ENCODE measurements around the gene NR0B1.

The NR0B1 gene

DNA sequence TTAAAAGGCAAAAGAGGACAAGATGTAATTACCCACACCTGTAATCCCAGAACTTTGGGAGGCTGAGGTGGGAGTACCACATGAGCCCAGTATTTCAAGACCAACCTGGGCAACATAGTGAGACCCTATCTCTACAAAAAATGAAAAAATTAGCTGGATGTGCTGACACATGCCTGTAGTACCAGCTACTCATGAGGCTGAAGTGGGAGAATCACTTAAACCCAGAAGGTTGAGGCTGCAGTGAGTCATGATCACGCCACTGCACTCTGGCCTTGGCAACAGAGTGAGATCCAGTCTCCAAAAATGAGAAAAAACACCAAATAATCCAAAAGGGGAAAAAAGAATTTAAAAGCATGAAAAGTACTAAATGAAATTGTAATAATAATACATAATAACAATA is 30.8 kb downstream of the NR0B1 start:
- TF ChIP-seq, protein P1, sequence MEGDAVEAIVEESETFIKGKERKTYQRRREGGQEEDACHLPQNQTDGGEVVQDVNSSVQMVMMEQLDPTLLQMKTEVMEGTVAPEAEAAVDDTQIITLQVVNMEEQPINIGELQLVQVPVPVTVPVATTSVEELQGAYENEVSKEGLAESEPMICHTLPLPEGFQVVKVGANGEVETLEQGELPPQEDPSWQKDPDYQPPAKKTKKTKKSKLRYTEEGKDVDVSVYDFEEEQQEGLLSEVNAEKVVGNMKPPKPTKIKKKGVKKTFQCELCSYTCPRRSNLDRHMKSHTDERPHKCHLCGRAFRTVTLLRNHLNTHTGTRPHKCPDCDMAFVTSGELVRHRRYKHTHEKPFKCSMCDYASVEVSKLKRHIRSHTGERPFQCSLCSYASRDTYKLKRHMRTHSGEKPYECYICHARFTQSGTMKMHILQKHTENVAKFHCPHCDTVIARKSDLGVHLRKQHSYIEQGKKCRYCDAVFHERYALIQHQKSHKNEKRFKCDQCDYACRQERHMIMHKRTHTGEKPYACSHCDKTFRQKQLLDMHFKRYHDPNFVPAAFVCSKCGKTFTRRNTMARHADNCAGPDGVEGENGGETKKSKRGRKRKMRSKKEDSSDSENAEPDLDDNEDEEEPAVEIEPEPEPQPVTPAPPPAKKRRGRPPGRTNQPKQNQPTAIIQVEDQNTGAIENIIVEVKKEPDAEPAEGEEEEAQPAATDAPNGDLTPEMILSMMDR (IDR thresholded peaks at IDR 0.05; ENCODE audit: low read depth, low read length, missing control alignments): no peak
- no peak overlapping the region for H3K4me3 ChIP-seq (ENCODE audit: low read depth, low read length)
- no peak for DNase-seq (ENCODE audit: low read depth)

DNA sequence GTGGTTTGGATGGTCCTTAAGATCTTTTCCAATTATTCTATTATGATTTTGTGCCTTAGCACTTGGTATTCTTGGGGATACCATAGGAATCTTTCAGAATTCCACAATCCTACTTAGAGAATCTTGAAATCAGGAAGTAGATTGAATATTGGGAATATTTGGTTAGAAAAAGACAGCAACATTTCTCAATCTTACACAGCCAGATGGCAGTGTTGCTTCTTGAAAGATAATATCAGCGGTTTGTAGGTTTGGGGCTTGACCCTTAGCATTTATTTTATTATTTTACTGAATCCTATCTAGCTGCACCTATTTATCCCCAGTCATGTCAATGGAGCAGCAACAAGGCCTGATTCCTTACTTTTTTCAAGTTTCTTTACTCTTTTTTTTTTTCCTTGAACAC is 33.7 kb downstream of the NR0B1 start:
- DNase-seq (ENCODE audit: low read depth): no peak
- TF ChIP-seq, protein P1 (IDR thresholded peaks at IDR 0.05; ENCODE audit: low read depth, low read length, missing control alignments): no peak
- H3K4me3 ChIP-seq (ENCODE audit: low read depth, low read length): no peak overlapping the region

DNA sequence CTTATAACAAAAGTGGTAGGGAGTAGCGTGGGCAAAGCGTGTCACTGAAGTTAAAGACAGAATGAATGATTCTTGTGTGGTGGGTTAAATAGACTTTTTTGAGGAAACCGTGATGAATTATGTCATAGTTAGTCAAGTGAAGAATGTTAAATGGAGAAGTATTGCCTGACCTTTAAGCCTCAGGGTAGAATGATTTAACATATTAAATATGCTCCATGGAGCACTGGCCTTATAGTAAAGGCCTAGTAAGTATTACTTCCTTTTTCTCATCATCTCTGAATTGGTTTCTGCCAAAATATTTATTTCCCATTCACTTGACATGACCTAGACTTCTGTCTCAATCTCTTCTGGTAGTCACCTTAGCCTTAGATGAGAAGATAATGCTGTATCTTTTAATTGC is 38.6 kb downstream of the NR0B1 start:
- H3K4me3 ChIP-seq (ENCODE audit: low read depth, low read length): no peak overlapping the region
- no peak for DNase-seq (ENCODE audit: low read depth)
- TF ChIP-seq, protein P1 (IDR thresholded peaks at IDR 0.05; ENCODE audit: low read depth, low read length, missing control alignments): no peak

DNA sequence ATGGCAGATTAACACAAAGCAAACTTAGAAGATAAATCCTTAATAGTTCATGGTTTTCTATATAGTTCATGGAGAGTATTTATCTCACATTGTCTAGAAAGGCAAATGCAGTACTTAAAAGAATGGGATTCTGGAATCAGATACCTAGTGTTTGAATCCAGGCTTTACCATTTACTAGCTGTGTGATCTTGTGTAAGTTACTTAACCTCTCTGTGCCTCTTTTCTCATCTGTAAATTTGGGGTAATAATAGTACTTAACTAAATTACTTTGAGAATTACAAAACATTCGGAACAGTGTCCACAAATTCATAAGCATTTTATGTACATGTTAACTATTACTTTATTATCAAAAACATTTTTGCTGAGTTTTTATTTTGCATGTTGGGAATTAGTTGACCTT is 46.4 kb downstream of the NR0B1 start:
- H3K4me3 ChIP-seq (ENCODE audit: low read depth, low read length): no peak overlapping the region
- DNase-seq (ENCODE audit: low read depth): no peak
- TF ChIP-seq, protein P1 (IDR thresholded peaks at IDR 0.05; ENCODE audit: low read depth, low read length, missing control alignments): no peak

DNA sequence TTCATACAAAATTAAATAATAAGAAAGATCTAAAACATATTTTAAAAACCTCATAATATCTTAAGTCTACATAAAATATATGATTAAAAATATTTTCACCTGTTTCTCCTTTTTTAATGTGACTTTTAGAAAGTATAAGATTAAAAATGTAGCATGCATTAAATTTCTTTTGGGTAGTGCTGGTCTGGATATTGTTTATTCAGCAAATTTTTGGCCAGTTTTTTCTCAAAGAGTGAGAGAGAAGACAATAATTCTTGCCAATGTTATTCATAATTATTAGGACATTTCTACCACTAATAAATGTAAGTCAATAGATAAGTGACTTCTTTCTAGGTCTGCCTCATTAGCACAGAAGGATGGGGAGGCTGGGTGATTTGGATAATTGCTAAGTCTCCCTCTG is 48.2 kb downstream of the NR0B1 start:
- H3K4me3 ChIP-seq (ENCODE audit: low read depth, low read length): no peak overlapping the region
- DNase-seq (ENCODE audit: low read depth): no peak
- TF ChIP-seq, protein P1 (IDR thresholded peaks at IDR 0.05; ENCODE audit: low read depth, low read length, missing control alignments): no peak

DNA sequence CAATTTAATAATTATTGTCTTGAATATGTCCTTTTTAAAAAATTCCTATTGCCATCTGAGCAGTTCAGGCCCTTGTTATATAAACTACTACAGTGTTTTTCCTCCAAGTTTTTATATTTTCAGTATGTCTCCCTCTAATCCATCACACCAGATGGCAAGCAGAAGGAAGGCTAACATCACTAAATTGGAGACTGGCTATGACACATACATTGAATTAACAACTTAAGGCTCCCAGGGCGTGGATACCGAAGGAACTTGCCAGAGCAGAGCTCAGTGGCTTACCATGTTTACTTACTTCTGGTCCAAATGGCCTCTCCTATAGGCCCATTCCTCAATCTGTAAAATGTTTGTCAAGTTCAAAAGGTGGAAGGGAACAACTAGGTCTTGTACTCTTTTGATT is 49.3 kb downstream of the NR0B1 start:
- no peak overlapping the region for H3K4me3 ChIP-seq (ENCODE audit: low read depth, low read length)
- TF ChIP-seq, protein P1 (IDR thresholded peaks at IDR 0.05; ENCODE audit: low read depth, low read length, missing control alignments): no peak
- DNase-seq (ENCODE audit: low read depth): no peak
